H9 (cell line): ENCODE measurements around the gene SELPLG. TPM values are rescaled to one million over a fixed set of nuclear protein-coding genes. Genes with fewer than 3 reads are reported as not detected.

Source experiments
- DNase-seq: peaks from one replicate; pipeline ENCODE4 v3.0.0-alpha.2; 2017
- H2AFZ ChIP-seq: one replicate; pipeline ENCODE4 v1.6.1; 2013; ENCODE audit warnings: mild to moderate bottlenecking, low read length, control low read depth, moderate library complexity
- H2AK5ac ChIP-seq: 2 replicates; pipeline ENCODE4 v1.6.1; 2013; ENCODE audit warnings: low read length, control low read depth, mixed read lengths; ENCODE audit not compliant: insufficient read length
- H2BK120ac ChIP-seq: one replicate; pipeline ENCODE4 v1.6.1; 2013; ENCODE audit warnings: low read depth, mild to moderate bottlenecking, low read length, control low read depth, inconsistent platforms; ENCODE audit not compliant: poor library complexity, severe bottlenecking
- H2BK12ac ChIP-seq: 2 replicates; pipeline ENCODE4 v1.6.1; 2013; ENCODE audit warnings: low read length, control low read depth, mixed read lengths, low read depth; ENCODE audit not compliant: insufficient read length
- H2BK15ac ChIP-seq: 2 replicates; pipeline ENCODE4 v1.6.1; 2013; ENCODE audit warnings: low read depth, low read length, control low read depth
- H2BK20ac ChIP-seq: one replicate; pipeline ENCODE4 v1.6.1; 2013; ENCODE audit warnings: low read depth, mild to moderate bottlenecking, low read length, control low read depth, inconsistent platforms; ENCODE audit not compliant: poor library complexity, severe bottlenecking
- H2BK5ac ChIP-seq: 2 replicates; pipeline ENCODE4 v1.6.1; 2013; ENCODE audit warnings: low read length, control low read depth, mixed read lengths; ENCODE audit not compliant: insufficient read length
- H3K14ac ChIP-seq: 2 replicates; pipeline ENCODE4 v1.6.1; 2013; ENCODE audit warnings: low read length, control low read depth; ENCODE audit not compliant: insufficient read depth
- H3K18ac ChIP-seq: 2 replicates; pipeline ENCODE4 v1.6.1; 2013; ENCODE audit warnings: low read depth, mild to moderate bottlenecking, mixed read lengths, low read length, control low read depth; ENCODE audit not compliant: insufficient read length
- H3K23ac ChIP-seq: 2 replicates; pipeline ENCODE4 v1.6.1; 2013; ENCODE audit warnings: low read length, control low read depth, mixed read lengths, low read depth; ENCODE audit not compliant: insufficient read length
- H3K23me2 ChIP-seq: 2 replicates; pipeline ENCODE4 v1.6.1; 2013; ENCODE audit warnings: low read depth, mild to moderate bottlenecking, mixed read lengths, low read length, control low read depth; ENCODE audit not compliant: insufficient read length, poor library complexity, severe bottlenecking
- H3K27ac ChIP-seq: 2 replicates; pipeline ENCODE4 v1.5.1; 2013; ENCODE audit warnings: low read length, control low read depth, mixed read lengths, low read depth; ENCODE audit not compliant: insufficient read length
- H3K27me3 ChIP-seq: 2 replicates; pipeline ENCODE4 v1.6.1; 2013; ENCODE audit warnings: low read length, control low read depth, inconsistent platforms; ENCODE audit not compliant: insufficient read depth
- H3K4ac ChIP-seq: 2 replicates; pipeline ENCODE4 v1.6.1; 2013; ENCODE audit warnings: low read depth, mild to moderate bottlenecking, control low read depth, inconsistent platforms, low read length, moderate library complexity
- H3K4me1 ChIP-seq: 2 replicates; pipeline ENCODE4 v1.6.1; 2013; ENCODE audit warnings: low read length, control low read depth, inconsistent platforms; ENCODE audit not compliant: insufficient read depth
- H3K4me2 ChIP-seq: 2 replicates; pipeline ENCODE4 v1.6.1; 2013; ENCODE audit warnings: low read length, control low read depth, mixed read lengths; ENCODE audit not compliant: insufficient read length, insufficient read depth
- H3K56ac ChIP-seq: 2 replicates; pipeline ENCODE4 v1.6.1; 2013; ENCODE audit warnings: low read depth, mild to moderate bottlenecking, mixed read lengths, low read length, control low read depth; ENCODE audit not compliant: insufficient read length
- H3K79me1 ChIP-seq: 2 replicates; pipeline ENCODE4 v1.6.1; 2013; ENCODE audit warnings: low read depth, mild to moderate bottlenecking, moderate library complexity, low read length, control low read depth, inconsistent platforms; ENCODE audit not compliant: insufficient read depth, poor library complexity, severe bottlenecking
- H3K79me2 ChIP-seq: 2 replicates; pipeline ENCODE4 v1.6.1; 2013; ENCODE audit warnings: low read length, control low read depth, inconsistent platforms; ENCODE audit not compliant: insufficient read depth
- H3K9ac ChIP-seq: 2 replicates; pipeline ENCODE4 v1.6.1; 2013; ENCODE audit warnings: low read length, control low read depth, mixed read lengths; ENCODE audit not compliant: insufficient read length; ENCODE audit errors: extremely low read depth
- H3K9me3 ChIP-seq: one replicate; pipeline ENCODE4 v1.6.1; 2013; ENCODE audit warnings: low read depth, low read length, inconsistent platforms; ENCODE audit not compliant: control insufficient read depth
- H3T11ph ChIP-seq: one replicate; pipeline ENCODE4 v1.6.1; 2013; ENCODE audit warnings: mild to moderate bottlenecking, low read length, control low read depth, inconsistent platforms
- H4K20me1 ChIP-seq: one replicate; pipeline ENCODE4 v1.6.1; 2013; ENCODE audit not compliant: control insufficient read depth, insufficient read length, insufficient read depth
- H4K5ac ChIP-seq: 2 replicates; pipeline ENCODE4 v1.6.1; 2013; ENCODE audit warnings: low read depth, mild to moderate bottlenecking, mixed read lengths, low read length, control low read depth; ENCODE audit not compliant: insufficient read length
- H4K8ac ChIP-seq: replicated peaks from 2 replicates; pipeline ENCODE4 v1.6.1; 2013; ENCODE audit warnings: low read length, control low read depth, mixed read lengths, low read depth; ENCODE audit not compliant: insufficient read length
- H4K91ac ChIP-seq: 2 replicates; pipeline ENCODE4 v1.6.1; 2013; ENCODE audit warnings: low read depth, mild to moderate bottlenecking, moderate library complexity, mixed read lengths, low read length, control low read depth; ENCODE audit not compliant: insufficient read length
- H3K27ac Mint-ChIP-seq, 3 experiments: 2 replicates in 2 of 3; 3 replicates in 1 of 3; pipeline ENCODE4 v1.8.0; 2020 to 2021; ENCODE audit warnings: mixed read lengths in 3 of 3, mild to moderate bottlenecking in 1 of 3, moderate library complexity in 1 of 3
- H3K27me3 Mint-ChIP-seq: 2 replicates; pipeline ENCODE4 v1.8.0; 2021; ENCODE audit warnings: low read depth, mild to moderate bottlenecking, moderate library complexity, mixed read lengths
- H3K36me3 Mint-ChIP-seq, 3 experiments: 2 replicates in 2 of 3; 3 replicates in 1 of 3; pipeline ENCODE4 v1.8.0; 2020 to 2021; ENCODE audit warnings: low read depth in 3 of 3, mixed read lengths in 3 of 3; ENCODE audit not compliant: insufficient read depth in 1 of 3
- H3K4me1 Mint-ChIP-seq, 2 experiments: 2 replicates each; pipeline ENCODE4 v1.8.0; 2020; ENCODE audit warnings: mixed read lengths in 2 of 2
- H3K4me3 Mint-ChIP-seq, 2 experiments: 2 replicates in 1 of 2; 3 replicates in 1 of 2; pipeline ENCODE4 v1.8.0; 2020 to 2021; ENCODE audit warnings: mild to moderate bottlenecking in 2 of 2, mixed read lengths in 2 of 2, moderate library complexity in 1 of 2
- H3K9me3 Mint-ChIP-seq, 2 experiments: 2 replicates in 1 of 2; 3 replicates in 1 of 2; pipeline ENCODE4 v1.8.0; 2020; ENCODE audit warnings: mild to moderate bottlenecking in 2 of 2, mixed read lengths in 2 of 2, moderate library complexity in 1 of 2
- WGBS: extraction: QIAGEN DNeasy Blood & Tissue Kit; methylation state at CpG from one replicate; pipeline ENCODE4 v1.1.7; 2013; ENCODE audit warnings: missing lambda C conversion rate, low lambda C conversion rate, mixed read lengths; ENCODE audit not compliant: insufficient read length; ENCODE audit errors: extremely low coverage; 5-methylcytosine and 5-hydroxymethylcytosine counted together
- total RNA-seq: library from RNA; stranded (reverse); gene quantifications from 2 replicates; pipeline ENCODE4 v1.2.1, GENCODE V29; 2021
- TF ChIP-seq, protein P1 (sequence below): fragments of 200-600 bp; sonication (generic); conservative IDR thresholded peaks from 3 replicates; pipeline ENCODE4 v1.8.0; 2021; ENCODE audit warnings: antibody characterized with exemption, mild to moderate bottlenecking

Gene SELPLG
- total RNA-seq, 1 experiment from 2014 or later: 0.15 TPM

DNA sequence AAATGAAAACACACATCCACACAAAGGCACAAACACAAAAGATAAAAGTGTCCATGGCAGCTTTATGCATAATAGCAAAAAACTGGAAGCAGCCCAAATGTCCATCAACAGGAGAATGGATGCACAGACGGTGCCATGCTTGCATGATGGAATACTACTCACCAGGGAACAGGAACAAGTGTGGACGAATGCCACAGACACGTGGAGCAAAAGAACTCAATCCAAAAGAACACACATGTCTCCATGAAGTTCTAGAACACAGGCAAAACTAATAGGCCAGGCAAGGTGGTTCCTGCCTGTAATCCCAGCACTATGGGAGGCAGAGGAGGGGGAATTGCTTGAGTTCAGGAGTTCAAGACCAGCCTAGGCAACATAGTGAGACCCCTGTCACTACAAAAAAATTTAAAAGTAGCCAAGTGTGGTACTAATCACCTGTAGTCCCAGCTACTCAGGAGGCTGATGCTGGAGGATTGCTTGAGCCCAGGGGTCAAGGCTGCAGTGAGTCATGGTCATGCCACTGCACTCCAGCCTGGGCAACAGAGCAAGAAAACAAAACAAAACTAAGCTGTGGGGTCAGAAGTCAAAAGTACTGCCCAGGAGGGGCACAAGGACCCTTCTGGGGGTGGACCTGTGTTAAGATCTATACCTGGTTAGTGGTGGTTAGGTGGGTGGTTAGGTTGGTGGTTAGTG lies 28.5 kb downstream of the SELPLG start:
- Mint-ChIP-seq H3K27ac (peak overlapping the region in 1 of 3 experiments; percentile 22; a peak in 1 of 7 replicates), H3K36me3 (no peaks in the 10 kb centered on the region), H3K4me1 (peaks cover 16 to 27% of the 10 kb centered on the region in 2 experiments), H3K4me3 (peak overlapping the region in 1 of 2 experiments; percentile 24; a peak in 1 of 5 replicates), H3K27me3 (no peaks in the 10 kb centered on the region; the same call in 1 of the 2 replicates), H3K9me3 (no peaks in the 10 kb centered on the region; a peak in 1 of 5 replicates)
- Histone ChIP-seq H3K4ac (no peak overlapping the region), H3K23ac (no peak overlapping the region), H2AFZ (no peak overlapping the region), H3K79me2 (no peaks in the 10 kb centered on the region), H2BK20ac (no peak overlapping the region), H2AK5ac (no peak overlapping the region), H4K91ac (no peak overlapping the region), H3K79me1 (no peaks in the 10 kb centered on the region), H3T11ph (no peak overlapping the region), H3K4me2 (no peak overlapping the region), H2BK12ac (no peak overlapping the region), H2BK15ac (no peak overlapping the region), H2BK120ac (no peak overlapping the region), H3K18ac (no peak overlapping the region), H3K27ac (no peak overlapping the region), H3K9ac (no peak overlapping the region), H3K27me3 (no peaks in the 10 kb centered on the region), H3K4me1 (no peaks in the 10 kb centered on the region), H4K5ac (no peak overlapping the region), H4K8ac (no peak overlapping the region), H2BK5ac (no peak overlapping the region), H3K56ac (no peak overlapping the region), H3K14ac (no peak overlapping the region), H3K23me2 (no peaks in the 10 kb centered on the region), H4K20me1 (no peaks in the 10 kb centered on the region), H3K9me3 (no peaks in the 10 kb centered on the region)
- TF ChIP-seq, protein P1, sequence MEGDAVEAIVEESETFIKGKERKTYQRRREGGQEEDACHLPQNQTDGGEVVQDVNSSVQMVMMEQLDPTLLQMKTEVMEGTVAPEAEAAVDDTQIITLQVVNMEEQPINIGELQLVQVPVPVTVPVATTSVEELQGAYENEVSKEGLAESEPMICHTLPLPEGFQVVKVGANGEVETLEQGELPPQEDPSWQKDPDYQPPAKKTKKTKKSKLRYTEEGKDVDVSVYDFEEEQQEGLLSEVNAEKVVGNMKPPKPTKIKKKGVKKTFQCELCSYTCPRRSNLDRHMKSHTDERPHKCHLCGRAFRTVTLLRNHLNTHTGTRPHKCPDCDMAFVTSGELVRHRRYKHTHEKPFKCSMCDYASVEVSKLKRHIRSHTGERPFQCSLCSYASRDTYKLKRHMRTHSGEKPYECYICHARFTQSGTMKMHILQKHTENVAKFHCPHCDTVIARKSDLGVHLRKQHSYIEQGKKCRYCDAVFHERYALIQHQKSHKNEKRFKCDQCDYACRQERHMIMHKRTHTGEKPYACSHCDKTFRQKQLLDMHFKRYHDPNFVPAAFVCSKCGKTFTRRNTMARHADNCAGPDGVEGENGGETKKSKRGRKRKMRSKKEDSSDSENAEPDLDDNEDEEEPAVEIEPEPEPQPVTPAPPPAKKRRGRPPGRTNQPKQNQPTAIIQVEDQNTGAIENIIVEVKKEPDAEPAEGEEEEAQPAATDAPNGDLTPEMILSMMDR: no peak
- no CpG with 5 or more reads among the region's 3 CpGs for WGBS
- no peak for DNase-seq
